ENCODE measurements around the gene DBNDD1.
A peak's percentile ranks its signal among the peaks of the same experiment; 100 is the strongest.

Gene DBNDD1

GRCh38 chr16:90050969-90051368 is 31.7 kb upstream of the DBNDD1 start:
- DNase-seq (ENCODE audit: low spot score): no peak
- TF ChIP-seq CTCF (IDR thresholded peaks at IDR 0.05): no peak
- Histone ChIP-seq H3K27ac (no peak overlapping the region), H3K4me3 (no peak overlapping the region)

DNA sequence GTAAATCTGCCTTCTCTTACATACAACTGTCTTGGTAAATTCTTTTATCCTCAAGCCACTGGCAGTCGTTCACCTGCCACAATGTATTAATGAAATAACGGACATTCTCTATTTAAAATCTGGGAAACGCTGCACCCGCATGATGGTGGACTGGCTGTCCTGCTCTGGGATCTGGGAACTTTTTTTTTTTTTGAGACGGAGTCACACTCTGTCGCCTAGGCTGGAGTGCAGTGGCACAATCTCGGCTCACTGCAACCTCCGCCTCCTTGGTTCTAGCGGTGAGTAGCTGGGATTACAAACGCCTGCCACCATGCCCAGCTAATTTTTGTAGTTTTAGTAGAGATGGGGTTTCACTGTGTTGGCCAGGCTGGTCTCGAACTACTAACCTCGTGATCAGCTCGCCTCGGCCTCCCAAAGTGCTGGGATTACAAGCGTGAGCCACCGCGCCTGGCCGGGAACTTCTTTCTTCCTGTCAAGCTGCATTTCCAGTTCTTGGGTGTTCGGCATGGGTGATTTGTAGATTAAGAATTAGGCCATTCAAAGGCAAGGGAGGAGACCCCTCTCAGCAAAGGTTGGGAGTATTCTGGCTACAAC is 29.6 kb upstream of the DBNDD1 start:
- TF ChIP-seq CTCF (IDR thresholded peaks at IDR 0.05): no peak
- Histone ChIP-seq H3K4me3 (no peak overlapping the region), H3K27ac (no peak overlapping the region)
- DNase-seq (ENCODE audit: low spot score): no peak

DNA sequence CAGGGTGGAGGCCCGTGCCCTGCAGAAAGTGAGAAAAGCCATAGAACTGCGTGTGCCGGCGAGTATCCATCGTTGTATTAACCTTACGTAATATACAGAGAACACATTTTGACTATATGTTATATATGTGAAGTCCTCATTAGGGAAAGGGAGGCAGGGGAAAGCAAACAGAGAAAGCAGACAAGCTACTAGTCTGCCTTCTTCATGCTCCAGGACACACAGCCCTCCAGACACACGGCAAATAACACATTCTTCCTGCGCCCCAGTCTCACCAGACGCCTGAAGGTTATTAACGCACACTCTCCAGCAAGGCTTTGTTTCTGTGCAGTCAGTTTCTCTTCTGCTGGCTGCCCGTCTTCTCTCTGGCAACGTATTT is 29.1 kb upstream of the DBNDD1 start:
- TF ChIP-seq CTCF (IDR thresholded peaks at IDR 0.05): no peak
- no peak for DNase-seq (ENCODE audit: low spot score)
- H3K4me3 ChIP-seq: no peak overlapping the region
- no peak overlapping the region for H3K27ac ChIP-seq

GRCh38 chr16:90047714-90048346 is 28.6 kb upstream of the DBNDD1 start:
- peak overlapping the region in 1 of 2 donors; percentile 55 for H3K27ac ChIP-seq
- DNase-seq (ENCODE audit: low spot score): peak; percentile 62
- TF ChIP-seq CTCF (IDR thresholded peaks at IDR 0.05): no peak
- H3K4me3 ChIP-seq: peak overlapping the region; percentile 71

- Histone ChIP-seq H3K4me3 (peak overlapping the region; percentile 71), H3K27ac (peak overlapping the region in 1 of 2 donors; percentile 55)
- peak; percentile 67 for DNase-seq (ENCODE audit: low spot score)
- TF ChIP-seq CTCF (IDR thresholded peaks at IDR 0.05): no peak
These were observed 27.9 kb upstream of the DBNDD1 start for GRCh38 chr16:90046971-90047713.

DNA sequence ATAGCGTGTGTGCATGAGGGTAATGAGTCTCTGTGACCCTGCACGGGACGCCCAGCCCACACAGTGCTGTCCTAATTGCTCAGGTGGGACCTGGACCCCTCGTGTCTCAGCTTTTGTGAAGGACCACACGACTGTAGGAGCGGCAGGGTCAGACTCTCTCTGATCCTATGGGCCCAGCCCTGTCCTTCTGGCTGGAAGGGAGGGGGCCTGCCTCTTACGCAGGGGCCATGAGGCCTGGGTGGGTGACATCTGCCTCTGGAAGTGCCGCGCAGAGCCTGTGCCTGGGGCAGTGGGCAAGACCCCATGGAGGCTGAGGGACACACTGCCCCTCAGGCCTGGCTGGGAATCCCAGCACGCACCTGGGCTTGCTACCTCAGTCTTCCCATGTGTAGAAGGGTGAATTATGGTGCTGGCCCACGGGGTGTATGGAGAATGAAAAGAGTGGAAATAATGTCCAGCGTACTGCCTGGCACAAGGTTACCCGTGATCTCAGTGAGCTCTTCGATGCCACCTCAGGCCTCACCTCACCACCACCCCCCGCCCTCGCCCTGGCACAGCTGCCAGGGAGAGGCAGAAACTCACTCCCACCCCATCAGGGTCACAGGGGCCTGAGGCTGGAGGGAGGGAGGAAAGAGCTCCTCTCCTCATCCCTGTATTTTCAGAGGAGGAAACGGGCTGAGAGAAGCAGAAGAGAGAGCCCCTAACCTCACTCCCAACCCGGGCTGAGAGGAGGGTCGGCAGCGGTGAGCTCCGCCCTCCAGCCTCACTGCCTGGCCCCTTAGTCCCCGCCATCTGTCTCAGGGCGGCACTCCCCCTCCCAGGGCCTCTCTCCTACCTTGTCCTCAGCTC is 27.1 kb upstream of the DBNDD1 start:
- DNase-seq (ENCODE audit: low spot score): no peak
- peak overlapping the region; percentile 71 for H3K4me3 ChIP-seq
- TF ChIP-seq CTCF (IDR thresholded peaks at IDR 0.05): no peak
- H3K27ac ChIP-seq: peak overlapping the region in 1 of 2 donors; percentile 55

All from coronary artery (tissue), 2 donors.